IMR-90 (cell line): ENCODE measurements around the gene SLC66A2. TPM values are rescaled to one million over a fixed set of nuclear protein-coding genes. Genes with fewer than 3 reads are reported as not detected.

Source experiments
- ATAC-seq: fragments of 200-7000 bp; cut with Tn5 transposase; 2 replicates; pipeline ENCODE4 v1.9.1; 2020; ENCODE audit warnings: low read depth, mild to moderate bottlenecking, moderate library complexity
- BruUV-seq: library from RNA; stranded (reverse); fragments of 400-500 nt; replicated peaks from 2 replicates; lab custom pipeline; 2021; lab: Mats Ljungman, UMichigan
- CTCF ChIA-PET: fragments of 300-600 bp; formaldehyde crosslinking; extraction: SDS; loops from one replicate; lab custom pipeline; 2021; ENCODE audit warnings: antibody characterized with exemption; lab: Yijun Ruan, JAX
- POLR2A ChIA-PET: fragments of 300-600 bp; sonication (Branson Sonifier 250); formaldehyde crosslinking; loops from one replicate; lab custom pipeline; 2022; ENCODE audit warnings: antibody characterized with exemption; ENCODE audit not compliant: unreplicated experiment; lab: Charles Lee
- DNase-seq: peaks from one replicate; pipeline ENCODE4 v3.0.0; 2013
- H2AFZ ChIP-seq: replicated peaks from 2 replicates; pipeline ENCODE3; 2013; ENCODE audit warnings: low read length, mild to moderate bottlenecking; ENCODE audit not compliant: poor library complexity
- H2AK5ac ChIP-seq: 2 replicates; pipeline ENCODE4 v1.6.1; 2013; ENCODE audit warnings: low read depth, low read length, inconsistent platforms
- H2AK9ac ChIP-seq: replicated peaks from 2 replicates; pipeline ENCODE3; 2013; ENCODE audit warnings: mild to moderate bottlenecking, low read depth, low read length, moderate library complexity; ENCODE audit not compliant: poor library complexity
- H2BK120ac ChIP-seq: 2 replicates; pipeline ENCODE4 v1.6.1; 2013; ENCODE audit warnings: low read depth, low read length, inconsistent platforms
- H2BK15ac ChIP-seq: 3 replicates; pipeline ENCODE4 v1.6.1; 2013; ENCODE audit warnings: low read depth, low read length, inconsistent platforms
- H2BK20ac ChIP-seq: 2 replicates; pipeline ENCODE4 v1.6.1; 2013; ENCODE audit warnings: low read depth, mild to moderate bottlenecking, inconsistent platforms, low read length, moderate library complexity
- H2BK5ac ChIP-seq: 2 replicates; pipeline ENCODE4 v1.6.1; 2013; ENCODE audit warnings: mild to moderate bottlenecking, low read depth, low read length, inconsistent platforms; ENCODE audit not compliant: poor library complexity, severe bottlenecking
- H3K14ac ChIP-seq: replicated peaks from 2 replicates; pipeline ENCODE4 v1.6.1; 2013; ENCODE audit warnings: low read depth, low read length, inconsistent platforms
- H3K18ac ChIP-seq: 2 replicates; pipeline ENCODE4 v1.6.1; 2013; ENCODE audit warnings: low read depth, low read length, control low read depth
- H3K23ac ChIP-seq: 2 replicates; pipeline ENCODE4 v1.6.1; 2013; ENCODE audit warnings: low read depth, low read length, inconsistent platforms
- H3K27ac ChIP-seq: 2 replicates; pipeline ENCODE4 v1.5.1; 2013; ENCODE audit warnings: mild to moderate bottlenecking, control low read depth, low read length; ENCODE audit not compliant: insufficient read depth
- H3K27me3 ChIP-seq: 2 replicates; pipeline ENCODE4 v1.6.1; 2013; ENCODE audit warnings: low read length; ENCODE audit not compliant: control insufficient read depth, insufficient read depth
- H3K36me3 ChIP-seq: 2 replicates; pipeline ENCODE4 v1.6.1; 2013; ENCODE audit warnings: low read length, mixed read lengths; ENCODE audit not compliant: control insufficient read depth, insufficient read depth
- H3K4ac ChIP-seq: 2 replicates; pipeline ENCODE4 v1.6.1; 2013; ENCODE audit warnings: low read depth, low read length, inconsistent platforms
- H3K4me1 ChIP-seq: 2 replicates; pipeline ENCODE4 v1.6.1; 2013; ENCODE audit warnings: low read length, mixed read lengths; ENCODE audit not compliant: control insufficient read depth, insufficient read depth
- H3K4me2 ChIP-seq: 2 replicates; pipeline ENCODE4 v1.6.1; 2013; ENCODE audit warnings: low read depth, mild to moderate bottlenecking, control low read depth, low read length, moderate library complexity
- H3K4me3 ChIP-seq: 2 replicates; pipeline ENCODE4 v1.5.1; 2013; ENCODE audit warnings: low read depth, mild to moderate bottlenecking, control low read depth, low read length, moderate library complexity; ENCODE audit not compliant: insufficient read depth
- H3K56ac ChIP-seq: 2 replicates; pipeline ENCODE4 v1.6.1; 2013; ENCODE audit warnings: low read length, inconsistent platforms; ENCODE audit not compliant: insufficient read depth; ENCODE audit errors: extremely low read depth
- H3K79me1 ChIP-seq, 2 experiments: 2 replicates each; pipeline ENCODE4 v1.6.1; 2013; ENCODE audit warnings: low read length in 2 of 2, inconsistent platforms in 1 of 2, low read depth in 1 of 2
- H3K9ac ChIP-seq: 2 replicates; pipeline ENCODE4 v1.6.1; 2013; ENCODE audit warnings: low read depth, low read length, control low read depth
- H3K9me1 ChIP-seq: 2 replicates; pipeline ENCODE4 v1.6.1; 2013; ENCODE audit warnings: low read length, inconsistent platforms; ENCODE audit not compliant: insufficient read depth
- H3K9me3 ChIP-seq: 2 replicates; pipeline ENCODE4 v1.6.1; 2013; ENCODE audit warnings: low read length; ENCODE audit not compliant: control insufficient read depth, insufficient read depth
- H4K20me1 ChIP-seq: 2 replicates; pipeline ENCODE4 v1.6.1; 2013; ENCODE audit warnings: low read length, inconsistent platforms; ENCODE audit not compliant: insufficient read depth
- H4K5ac ChIP-seq: 2 replicates; pipeline ENCODE4 v1.6.1; 2013; ENCODE audit warnings: mild to moderate bottlenecking, low read depth, low read length, control low read depth
- H4K8ac ChIP-seq, 2 experiments: 2 replicates each; pipeline ENCODE4 v1.6.1; 2013; ENCODE audit warnings: low read depth in 2 of 2, low read length in 2 of 2, control low read depth in 1 of 2, inconsistent platforms in 1 of 2
- H4K91ac ChIP-seq: 2 replicates; pipeline ENCODE4 v1.6.1; 2013; ENCODE audit warnings: low read depth, low read length, inconsistent platforms; ENCODE audit not compliant: insufficient read depth
- CEBPB ChIP-seq: IDR thresholded peaks from 2 replicates; pipeline ENCODE4 v1.6.1; 2012; ENCODE audit warnings: low read depth, low read length, improper control_type of control experiment
- CHD1 ChIP-seq: IDR thresholded peaks from 2 replicates; pipeline ENCODE4 v1.6.1; 2012; ENCODE audit warnings: low read depth, low read length, improper control_type of control experiment
- CTCF ChIP-seq: conservative IDR thresholded peaks from 2 replicates; pipeline ENCODE4 v1.5.1; 2012; ENCODE audit warnings: mild to moderate bottlenecking, low read depth, low read length, improper control_type of control experiment
- ELK1 ChIP-seq: fragments of 150-350 bp; IDR thresholded peaks from 2 replicates; pipeline ENCODE4 v1.6.1; 2016; ENCODE audit warnings: low read depth, mild to moderate bottlenecking, low read length, moderate library complexity, borderline replicate concordance
- MAFK ChIP-seq: IDR thresholded peaks from 2 replicates; pipeline ENCODE4 v1.6.1; 2012; ENCODE audit warnings: low read depth, low read length, improper control_type of control experiment
- MAZ ChIP-seq: IDR thresholded peaks from 2 replicates; pipeline ENCODE4 v1.6.1; 2012; ENCODE audit warnings: low read depth, mild to moderate bottlenecking, low read length, improper control_type of control experiment, moderate library complexity, borderline replicate concordance
- MXI1 ChIP-seq: IDR thresholded peaks from 2 replicates; pipeline ENCODE4 v1.6.1; 2012; ENCODE audit warnings: low read depth, mild to moderate bottlenecking, low read length, moderate library complexity, borderline replicate concordance
- POLR2A ChIP-seq: IDR thresholded peaks from 2 replicates; pipeline ENCODE4 v1.6.1; 2012; ENCODE audit warnings: mild to moderate bottlenecking, low read depth, low read length
- RAD21 ChIP-seq: IDR thresholded peaks from 2 replicates; pipeline ENCODE4 v1.6.1; 2012; ENCODE audit warnings: low read length, improper control_type of control experiment
- RCOR1 ChIP-seq: IDR thresholded peaks from 2 replicates; pipeline ENCODE4 v1.6.1; 2012; ENCODE audit warnings: mild to moderate bottlenecking, low read length, improper control_type of control experiment; ENCODE audit not compliant: insufficient replicate concordance
- RFX5 ChIP-seq: IDR thresholded peaks from 2 replicates; pipeline ENCODE4 v1.8.0; 2012; ENCODE audit warnings: low read depth, mild to moderate bottlenecking, low read length, moderate library complexity
- SMC3 ChIP-seq: fragments of 150-350 bp; IDR thresholded peaks from 2 replicates; pipeline ENCODE4 v1.6.1; 2016; ENCODE audit warnings: low read depth, mild to moderate bottlenecking, antibody characterized with exemption, low read length, moderate library complexity
- WGBS, 2 experiments: methylation state at CpG; one replicate each; pipeline versions ENCODE4 v1.1.5 to v1.1.7; 2013; ENCODE audit warnings: missing lambda C conversion rate in 2 of 2; ENCODE audit not compliant: insufficient read length in 1 of 2; ENCODE audit errors: extremely low coverage in 2 of 2; 5-methylcytosine and 5-hydroxymethylcytosine counted together
- dilution Hi-C: fragments of 300-500 bp; cut with HindIII; formaldehyde crosslinking; loops from one replicate; pipeline ENCODE4 v1.14.3; 2018; ENCODE audit warnings: low sequenced_read_pairs; ENCODE audit not compliant: unreplicated experiment
- in situ Hi-C: fragments of 300-500 bp; cut with MboI; formaldehyde crosslinking; loops from 3 replicates; pipeline ENCODE4 v1.14.3; 2019; ENCODE audit warnings: low sequenced_read_pairs, inconsistent platforms, mixed read lengths
- intact Hi-C: fragments of 100-400 bp; cut with micrococcal nuclease; formaldehyde crosslinking; loops from 2 replicates; pipeline ENCODE4 v1.10.0; 2022
- polyA plus RNA-seq, 3 experiments: library from polyadenylated mRNA; depleted of rRNA; stranded (reverse); fragments of >200 nt; gene quantifications; 2 replicates each; pipeline ENCODE4 v1.2.3, GENCODE V29; 2012; ENCODE audit warnings: low replicate concordance in 1 of 3
- total RNA-seq: library from RNA; depleted of rRNA; stranded (reverse); fragments of >200 nt; gene quantifications from 2 replicates; pipeline ENCODE4 v1.2.3, GENCODE V29; 2012

The SLC66A2 gene
- total and polyA plus RNA-seq, 2 of the 4 experiments (the other 2 are of a cell fraction), result 17.6 to 23.5 TPM

GRCh38 chr18:79934311-79935097 is 16.9 kb downstream of the SLC66A2 start:
- Histone ChIP-seq H3K36me3 (peaks cover 33% of the 10 kb centered on the region), H4K91ac (no peak overlapping the region), H3K9ac (no peak overlapping the region), H3K9me3 (peaks cover 17% of the 10 kb centered on the region), H3K9me1 (peaks cover 6% of the 10 kb centered on the region), H3K23ac (no peak overlapping the region), H3K4me3 (no peak overlapping the region), H3K56ac (no peak overlapping the region), H3K27ac (no peak overlapping the region), H2BK120ac (no peak overlapping the region), H4K5ac (no peak overlapping the region), H2AK9ac (peak overlapping the region; percentile 62), H2AFZ (no peak overlapping the region), H2BK5ac (no peak overlapping the region), H4K8ac (no peak overlapping the region), H2BK15ac (no peak overlapping the region), H3K27me3 (no peaks in the 10 kb centered on the region), H3K14ac (no peak overlapping the region), H3K4ac (no peak overlapping the region), H3K4me1 (no peaks in the 10 kb centered on the region), H2BK20ac (no peak overlapping the region), H2AK5ac (no peak overlapping the region), H3K4me2 (no peak overlapping the region), H3K18ac (no peak overlapping the region), H3K79me1 (peaks cover 23 to 52% of the 10 kb centered on the region in 2 experiments), H4K20me1 (peaks cover 34% of the 10 kb centered on the region)
- DNase-seq (no peak), ATAC-seq (no peak)
- ChIA-PET POLR2A (no interaction called here), CTCF (no interaction called here)
- TF ChIP-seq ELK1 (no peak), MAFK (no peak), CHD1 (no peak), SMC3 (no peak), RAD21 (no peak), RCOR1 (no peak), MXI1 (no peak), CEBPB (no peak), RFX5 (no peak), POLR2A (no peak), CTCF (no peak), MAZ (no peak)
- no TSS peak for BruUV-seq
- intact Hi-C loops (no loop called here), dilution Hi-C loops (no loop called here), in situ Hi-C loops (no loop called here)
- 72% methylated on average over 2 of the region's 8 CpGs; no CpG with 5 or more reads in 1 of the 2 experiments for WGBS, 2 experiments
